ENCODE data around the gene SERINC3.

The SERINC3 gene

GRCh38 chr20:44448753-44449546 is 72.9 kb downstream of the SERINC3 start:
- Histone ChIP-seq H3K9ac (ENCODE audit: low read length in 5 of 5) (no peak overlapping the region), H3K27ac (ENCODE audit: low read depth, low read length) (no peak overlapping the region), H3K36me3 (ENCODE audit: control insufficient read depth in 5 of 5, insufficient read depth in 5 of 5, low read length in 5 of 5) (no peaks in the 10 kb centered on the region), H3K27me3 (ENCODE audit: control insufficient read depth in 5 of 5, insufficient read depth in 4 of 5, low read length in 5 of 5) (peaks cover 0 to 3% (median 0%) of the 10 kb centered on the region in 5 donors), H3K9me3 (ENCODE audit: control insufficient read depth in 5 of 5, low read length in 5 of 5) (peaks cover 0 to 5% (median 4%) of the 10 kb centered on the region in 5 donors), H3K4me1 (ENCODE audit: control insufficient read depth in 5 of 5, insufficient read depth in 5 of 5, low read length in 5 of 5) (no peaks in the 10 kb centered on the region), H3K4me3 (ENCODE audit: low read depth in 1 of 5, low read length in 5 of 5) (no peak overlapping the region)

- no peak overlapping the region for H3K27ac ChIP-seq (ENCODE audit: low read depth, low read length)
- H3K4me3 ChIP-seq (ENCODE audit: low read depth in 1 of 5, low read length in 5 of 5) = no peak overlapping the region
- H3K9ac ChIP-seq (ENCODE audit: low read length in 5 of 5) = no peak overlapping the region
- peaks cover 0 to 3% (median 0%) of the 10 kb centered on the region in 5 donors for H3K27me3 ChIP-seq (ENCODE audit: control insufficient read depth in 5 of 5, insufficient read depth in 4 of 5, low read length in 5 of 5)
- H3K9me3 ChIP-seq (ENCODE audit: control insufficient read depth in 5 of 5, low read length in 5 of 5) = peaks cover 0 to 5% (median 4%) of the 10 kb centered on the region in 5 donors
- H3K4me1 ChIP-seq (ENCODE audit: control insufficient read depth in 5 of 5, insufficient read depth in 5 of 5, low read length in 5 of 5) = peaks cover 0 to 2% (median 0%) of the 10 kb centered on the region in 5 donors
- no peaks in the 10 kb centered on the region for H3K36me3 ChIP-seq (ENCODE audit: control insufficient read depth in 5 of 5, insufficient read depth in 5 of 5, low read length in 5 of 5)
Measured at GRCh38 chr20:44447827-44448419, 73.9 kb downstream of the SERINC3 start.
